ENCODE measurements around the gene RAI2.

The RAI2 gene

DNA sequence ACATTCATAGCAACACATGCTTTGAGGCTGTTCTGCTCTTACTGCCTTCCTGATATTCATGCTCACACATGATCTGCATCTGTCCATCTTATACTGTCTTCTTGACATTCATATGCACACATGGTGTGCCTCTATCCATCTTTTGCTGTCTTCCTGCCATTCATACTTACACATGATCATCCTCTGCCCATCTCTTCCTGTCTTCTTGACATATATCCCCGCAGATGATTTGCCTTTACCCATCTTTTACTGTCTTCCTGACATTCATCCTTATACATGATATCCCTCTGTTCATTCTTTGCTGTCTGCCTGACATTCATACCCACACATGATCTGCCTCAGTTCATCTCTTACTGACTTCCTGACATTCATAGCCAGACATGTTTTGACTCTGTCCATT, 87.0 kb downstream of the RAI2 start:
- no peak for DNase-seq

- no peak for DNase-seq
Observed at GRCh38 chrX:17773221-17773876, 87.7 kb downstream of the RAI2 start.

DNA sequence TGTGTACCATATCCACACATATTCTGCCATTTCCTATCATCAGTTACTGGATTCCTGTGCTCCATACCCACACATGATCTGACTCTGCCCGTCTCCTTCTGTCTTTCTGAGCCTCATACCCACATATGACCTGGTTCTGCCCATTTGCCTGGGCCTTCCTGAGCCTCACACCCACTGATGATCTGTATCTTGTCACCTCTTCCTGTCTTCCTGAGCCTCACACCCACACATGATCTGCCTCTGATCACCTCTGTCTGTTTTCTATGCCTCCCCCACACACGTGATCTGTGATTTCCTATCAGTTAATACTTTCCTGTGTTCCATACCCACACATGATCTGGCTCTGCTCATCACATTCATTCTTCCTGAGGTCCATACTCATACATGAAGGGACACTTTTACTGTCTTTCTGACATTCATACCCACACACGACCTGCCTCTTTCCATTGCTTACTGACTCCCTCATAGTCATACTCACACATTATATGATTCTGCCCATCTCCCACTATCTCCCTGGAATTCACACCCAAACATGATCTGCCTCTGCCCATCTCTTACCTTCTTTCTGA, 91.3 kb downstream of the RAI2 start:
- no peak for DNase-seq

- DNase-seq, result no peak
Observed at GRCh38 chrX:17768997-17769396, 92.1 kb downstream of the RAI2 start.

DNA sequence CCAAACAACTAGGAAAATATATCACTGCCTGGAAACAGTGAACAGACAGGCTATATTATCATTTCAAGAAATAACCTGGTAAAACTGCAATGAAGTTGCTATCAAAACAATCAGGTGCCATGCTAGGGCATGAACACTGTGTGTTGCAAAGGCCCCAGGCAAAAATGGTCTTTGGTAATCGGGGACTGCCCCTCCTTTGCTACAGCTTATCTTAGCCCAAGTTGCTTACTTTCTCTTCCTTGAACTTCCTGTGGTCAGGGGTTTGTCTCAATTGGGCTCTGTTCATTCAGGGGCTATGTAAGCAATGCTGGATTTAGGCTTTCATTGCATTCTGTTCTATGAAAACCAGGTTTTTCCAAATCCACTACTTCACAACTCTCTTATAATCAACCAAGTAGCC, 93.4 kb downstream of the RAI2 start:
- no peak for DNase-seq

- DNase-seq, result no peak
Observed at GRCh38 chrX:17759990-17760389, 101.1 kb downstream of the RAI2 start.

DNA sequence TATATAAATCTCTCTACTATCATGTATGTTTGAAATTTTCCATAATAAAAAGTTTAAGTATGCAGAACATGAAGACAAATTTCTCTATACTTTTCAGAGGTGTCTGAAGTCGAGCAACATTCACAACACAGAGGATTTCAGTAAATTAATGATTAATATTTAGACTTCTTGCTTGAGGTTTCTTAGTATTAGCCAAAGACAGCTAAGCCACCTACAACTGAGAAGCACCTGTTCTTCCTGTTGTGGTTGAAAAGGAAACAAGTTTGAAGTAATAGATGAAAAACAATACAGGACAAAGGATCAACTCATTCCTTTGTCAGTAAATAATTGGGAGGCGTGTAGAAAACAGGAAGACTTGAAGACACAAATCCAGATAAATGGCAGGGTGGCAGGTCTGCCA, 102.7 kb downstream of the RAI2 start:
- no peak for DNase-seq

GRCh38 chrX:17750436-17750835, 110.7 kb downstream of the RAI2 start:
- DNase-seq, result no peak
